HS-27A (cell line): ENCODE data around the gene ALDH1B1.
"Not testable (repeated sequence)": the region's sequence is repeated elsewhere in the genome, so short reads cannot be mapped to it uniquely, and the experiment has no call there.

Source experiments
- DNase-seq: peaks from one replicate; pipeline ENCODE4 v3.0.0-alpha.2; 2012; ENCODE audit warnings: low read depth, missing footprints

Gene ALDH1B1

DNA sequence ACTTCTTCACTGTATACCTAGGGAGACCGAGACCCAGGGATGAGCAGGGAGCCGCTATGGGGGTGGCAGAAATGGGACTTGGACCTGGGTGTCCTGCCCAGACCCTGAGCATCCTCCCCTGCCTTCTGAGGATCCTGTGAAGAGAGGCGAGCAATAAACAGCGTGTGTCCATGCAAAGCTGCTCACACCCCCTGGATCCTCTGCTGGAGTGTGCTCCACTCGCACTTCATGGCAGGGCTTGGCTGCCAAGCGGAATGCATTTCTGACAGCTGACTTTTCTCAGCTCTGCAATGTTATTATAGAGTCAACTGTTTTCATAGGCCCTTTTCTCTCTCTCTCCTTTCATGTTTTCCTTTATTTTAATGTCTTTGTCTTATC is 31.0 kb upstream of the ALDH1B1 start:
- no peak for DNase-seq

DNA sequence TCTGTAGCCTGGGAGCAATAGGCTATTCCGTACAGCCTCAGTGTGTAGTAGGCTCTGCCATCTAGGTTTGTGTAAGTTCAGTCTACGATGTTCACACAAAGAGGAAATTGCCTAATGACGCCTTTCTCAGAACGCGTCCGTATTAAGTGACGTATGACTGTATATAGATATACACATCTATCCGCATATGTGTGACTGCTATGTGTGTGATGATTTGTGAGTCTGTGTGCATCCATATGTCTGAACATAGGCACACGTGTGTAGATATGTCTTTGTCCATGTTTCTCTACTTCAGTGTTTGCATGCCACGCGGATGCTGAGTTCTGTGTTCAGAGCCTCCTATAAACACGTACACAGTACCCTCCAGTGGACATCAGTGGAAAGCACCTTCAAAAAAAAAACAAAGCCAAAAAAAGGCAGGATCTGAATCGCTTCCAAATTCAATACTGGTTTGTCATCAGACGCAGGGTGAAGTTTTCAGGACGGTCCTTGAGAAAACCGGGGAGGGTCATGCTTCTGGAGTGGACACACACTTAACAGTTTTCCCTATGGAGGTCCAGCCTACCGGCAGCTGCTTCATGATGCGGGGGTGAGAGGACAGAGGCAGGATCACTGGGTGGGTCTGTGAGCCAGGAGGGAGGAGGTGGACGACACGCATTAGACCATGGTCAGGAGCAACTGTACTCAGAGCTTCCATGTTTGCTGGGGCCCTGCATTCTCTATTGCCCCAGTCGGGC is 29.5 kb upstream of the ALDH1B1 start:
- peak; percentile 59 for DNase-seq

DNA sequence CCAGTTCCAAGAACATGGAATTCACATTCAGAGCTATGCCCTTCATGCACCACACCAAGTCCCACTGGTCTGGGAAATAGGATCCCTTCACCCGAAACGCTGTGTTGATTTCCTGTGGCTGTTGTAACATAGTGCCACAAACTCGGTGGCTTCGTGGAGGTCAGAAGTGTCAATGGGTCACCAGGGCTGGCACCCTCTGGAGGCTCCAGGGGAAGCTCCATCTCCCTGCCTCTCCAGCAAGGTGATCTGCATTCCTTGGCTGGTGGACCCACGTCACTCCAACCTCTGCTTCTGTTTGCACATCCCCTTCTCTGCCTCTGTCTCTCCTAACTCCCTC is 28.9 kb upstream of the ALDH1B1 start:
- no peak for DNase-seq

DNA sequence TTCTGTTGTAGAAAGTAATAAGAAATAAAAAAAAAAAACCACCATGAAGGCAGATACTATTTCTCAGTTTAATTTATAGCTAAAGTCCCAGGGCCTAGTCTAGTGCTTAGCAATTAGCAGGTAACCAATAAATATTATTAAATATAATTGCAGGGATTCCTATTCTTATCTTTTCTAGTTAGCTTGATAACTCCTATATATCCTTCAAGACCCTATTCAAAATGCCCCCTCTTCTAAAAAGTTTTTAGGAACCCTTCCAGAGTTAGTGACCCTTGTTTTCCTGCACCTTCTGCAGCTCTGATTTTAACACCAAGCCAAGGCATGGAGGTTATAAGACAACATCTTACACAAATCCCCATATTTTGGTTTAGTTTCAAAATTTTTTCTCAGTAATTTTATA is 24.6 kb upstream of the ALDH1B1 start:
- no peak for DNase-seq

DNA sequence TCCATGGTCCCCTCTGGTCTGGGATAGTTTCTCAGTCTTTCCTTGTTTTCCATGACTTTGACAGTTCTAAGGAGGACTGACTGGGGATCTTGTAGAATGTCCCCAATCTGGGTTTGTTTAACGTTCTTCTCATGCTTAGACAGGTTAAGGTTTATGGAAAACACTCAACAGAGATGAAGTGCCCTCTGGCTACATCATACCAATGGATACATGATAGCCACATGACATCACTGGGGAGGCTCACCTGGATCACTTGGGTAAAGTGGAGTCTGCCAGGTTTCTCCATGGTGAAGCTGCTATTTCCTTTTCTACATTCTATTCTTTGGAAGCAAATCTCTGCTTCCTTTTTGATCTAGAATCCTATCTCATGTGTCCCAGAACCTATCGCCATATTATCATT is 23.8 kb upstream of the ALDH1B1 start:
- DNase-seq: no peak

DNA sequence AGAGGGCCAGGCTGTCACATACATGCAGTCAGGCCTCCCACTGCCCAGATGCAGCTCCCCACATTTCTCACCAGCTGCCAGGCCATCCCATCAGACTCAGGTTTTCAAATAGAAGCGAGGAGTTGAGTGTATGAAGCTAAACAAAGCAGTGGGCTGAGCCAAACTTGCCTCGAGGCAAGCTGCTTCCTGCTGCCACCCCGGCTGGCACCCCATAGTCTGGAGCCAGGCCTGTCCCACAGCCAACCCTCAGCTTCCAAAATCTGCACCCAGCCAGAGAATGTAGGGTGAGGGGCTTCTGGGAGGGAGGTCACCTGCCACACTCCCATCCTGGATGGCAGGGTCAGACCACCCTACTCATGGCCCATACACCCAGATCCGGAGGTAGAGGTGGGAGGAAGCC is 22.3 kb upstream of the ALDH1B1 start:
- DNase-seq: no peak

DNA sequence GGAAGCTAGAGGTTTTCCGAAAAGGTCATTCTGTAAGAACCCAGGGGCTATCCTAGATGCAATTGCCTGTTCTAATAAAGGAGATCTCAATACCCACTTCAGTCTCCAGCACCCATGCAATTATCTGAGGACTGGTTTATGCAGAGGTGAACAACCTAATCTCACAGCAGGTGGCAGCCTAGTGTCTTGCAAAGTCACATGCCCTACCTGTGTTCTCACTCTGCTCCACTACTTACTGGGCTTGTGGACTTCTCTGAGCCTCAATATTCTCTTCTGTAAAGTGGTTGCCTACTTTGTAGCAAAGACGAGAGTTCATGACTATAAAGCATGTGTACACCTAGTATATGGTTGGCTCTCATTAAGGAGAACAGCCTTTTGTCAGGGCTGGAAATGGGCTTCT is 21.0 kb upstream of the ALDH1B1 start:
- no peak for DNase-seq

DNA sequence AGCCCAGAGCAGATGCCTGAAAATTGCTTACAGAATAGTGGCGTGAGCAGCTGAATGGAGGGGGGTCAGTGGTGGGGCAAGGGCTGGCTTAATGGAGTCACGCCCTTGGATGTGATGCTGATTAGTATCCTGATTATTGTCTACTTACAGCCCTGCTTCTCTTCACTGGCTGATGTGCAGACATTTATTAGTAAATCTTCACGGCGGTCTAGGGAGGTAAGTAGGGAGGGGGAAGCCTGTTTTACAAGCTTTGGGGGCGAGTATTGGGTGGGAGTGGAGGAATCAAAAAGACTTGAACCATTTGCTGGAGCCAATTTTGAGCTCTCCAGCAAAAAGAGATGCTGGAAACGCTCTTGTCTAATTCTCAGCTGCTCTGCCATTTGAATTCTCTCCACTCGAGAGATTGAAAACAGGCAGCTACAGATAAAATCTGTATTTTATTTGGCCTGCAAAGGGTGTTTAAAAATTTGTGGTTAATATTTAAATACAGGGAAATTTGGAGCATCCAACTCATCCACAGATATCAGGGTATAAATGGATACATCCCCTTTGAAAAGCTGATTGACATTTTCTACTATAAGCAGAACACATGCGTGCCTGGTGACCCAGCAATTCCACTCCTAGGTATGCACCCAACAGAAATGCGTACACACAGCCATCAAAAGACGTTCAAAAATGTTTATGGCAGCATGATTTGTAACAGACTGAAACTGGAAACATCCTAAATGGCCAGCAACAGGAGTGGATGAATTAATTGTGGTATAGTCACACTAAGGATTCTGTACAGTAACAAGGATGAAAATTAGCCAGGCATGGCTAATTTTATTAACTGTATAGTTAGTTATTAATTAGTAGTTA is 19.5 kb upstream of the ALDH1B1 start:
- DNase-seq: no peak

DNA sequence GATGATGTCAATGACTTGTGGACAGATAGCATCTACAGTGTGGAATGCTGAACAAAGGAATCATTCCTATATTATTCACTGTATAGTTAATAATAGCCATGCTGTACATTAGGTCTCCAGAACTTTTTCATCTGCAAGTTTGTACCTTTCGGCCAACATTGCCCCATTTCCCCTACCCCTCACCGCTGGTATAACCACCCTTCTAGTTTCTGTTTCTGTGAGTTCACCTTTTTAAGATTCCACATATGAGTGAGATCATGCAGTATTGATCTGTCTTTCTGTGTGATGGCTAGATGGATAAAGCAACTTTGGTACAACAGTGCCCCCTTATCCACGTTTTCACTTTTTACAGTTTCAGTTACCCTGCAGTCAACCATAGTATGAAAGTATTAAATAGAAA is 18.8 kb upstream of the ALDH1B1 start:
- no peak for DNase-seq

DNA sequence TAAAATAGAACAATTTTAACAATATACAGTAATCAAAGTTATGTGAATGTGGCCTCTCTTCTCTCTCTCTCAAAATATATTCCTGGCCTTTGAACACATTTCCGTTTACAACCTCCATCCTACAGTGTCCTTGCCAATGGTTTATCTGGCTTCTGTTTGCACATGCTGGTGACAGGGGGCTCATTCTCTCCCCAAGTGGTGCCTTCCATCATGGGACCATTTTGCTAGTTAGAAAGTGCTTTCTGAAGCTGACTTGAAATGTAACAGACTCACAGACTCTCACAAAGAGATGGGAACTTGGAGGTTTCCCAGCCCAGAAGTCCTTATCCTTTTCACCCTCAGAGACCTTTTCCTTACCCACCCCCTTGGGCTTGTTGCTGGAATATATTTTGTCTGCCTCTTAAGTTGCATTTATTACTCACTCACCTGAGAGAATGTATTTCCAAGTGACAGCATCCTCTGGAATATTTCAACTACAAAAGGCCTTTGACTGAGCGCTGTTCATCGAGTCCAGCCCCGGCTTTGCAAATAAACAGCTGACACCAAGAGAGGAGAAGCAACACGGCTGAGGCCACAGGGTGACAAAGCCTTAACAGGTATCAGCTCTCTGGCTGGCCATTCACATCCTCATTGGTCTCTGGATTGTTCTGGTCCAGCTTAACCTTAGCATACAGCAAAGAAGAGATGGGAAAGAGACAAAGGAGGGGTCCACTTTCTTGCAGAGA is 17.5 kb upstream of the ALDH1B1 start:
- DNase-seq: no peak

DNA sequence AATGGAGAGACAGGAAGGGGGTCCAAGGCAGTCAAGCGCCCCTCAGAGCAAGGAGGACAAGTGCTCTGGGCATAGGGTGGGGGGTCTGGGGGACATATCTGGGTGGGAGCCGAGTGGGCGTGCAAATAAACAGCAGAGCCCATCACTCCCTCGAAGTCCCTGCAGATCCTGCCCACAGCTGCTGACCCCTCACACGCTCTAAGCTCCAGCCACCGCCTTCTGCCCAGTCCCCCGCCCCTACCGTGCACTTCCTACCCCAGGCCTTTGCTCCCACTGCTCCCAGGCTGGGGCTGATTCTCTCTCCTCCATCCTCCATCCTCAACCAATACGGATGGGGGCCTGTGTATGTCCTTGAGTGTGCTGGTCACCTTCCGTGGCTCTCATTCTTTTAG is 16.9 kb upstream of the ALDH1B1 start:
- no peak for DNase-seq

DNA sequence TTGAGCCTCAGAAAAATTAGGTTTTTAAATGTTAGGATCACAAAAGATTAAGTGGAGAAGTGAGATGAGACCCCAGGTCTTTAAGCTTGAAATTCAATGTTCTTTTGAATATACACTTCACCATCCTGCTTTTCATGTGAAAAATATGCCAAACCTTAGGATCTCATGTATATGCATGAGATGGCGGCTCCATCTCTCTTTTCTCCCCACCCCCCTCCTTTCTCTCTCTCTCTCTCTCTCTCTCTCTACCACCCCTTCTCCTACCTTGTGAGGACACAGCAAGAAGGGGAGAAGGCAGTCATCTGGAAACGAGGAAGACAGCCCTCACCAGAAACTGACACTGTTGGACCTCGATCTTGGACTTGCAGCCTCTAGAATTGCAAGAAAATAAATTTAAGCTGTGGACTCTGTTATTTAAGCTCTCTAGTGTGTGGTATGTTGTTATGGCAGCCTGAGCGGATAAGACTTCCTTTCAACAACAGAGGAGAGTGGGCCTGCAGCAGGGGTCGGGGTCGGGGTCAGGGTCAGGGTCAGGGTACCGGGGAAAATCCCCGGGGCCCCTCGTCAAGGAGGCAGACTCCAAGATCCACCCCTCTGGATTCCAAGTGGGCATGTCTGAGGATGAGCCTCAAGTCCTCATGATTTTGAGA is 16.4 kb upstream of the ALDH1B1 start:
- DNase-seq: no peak

DNA sequence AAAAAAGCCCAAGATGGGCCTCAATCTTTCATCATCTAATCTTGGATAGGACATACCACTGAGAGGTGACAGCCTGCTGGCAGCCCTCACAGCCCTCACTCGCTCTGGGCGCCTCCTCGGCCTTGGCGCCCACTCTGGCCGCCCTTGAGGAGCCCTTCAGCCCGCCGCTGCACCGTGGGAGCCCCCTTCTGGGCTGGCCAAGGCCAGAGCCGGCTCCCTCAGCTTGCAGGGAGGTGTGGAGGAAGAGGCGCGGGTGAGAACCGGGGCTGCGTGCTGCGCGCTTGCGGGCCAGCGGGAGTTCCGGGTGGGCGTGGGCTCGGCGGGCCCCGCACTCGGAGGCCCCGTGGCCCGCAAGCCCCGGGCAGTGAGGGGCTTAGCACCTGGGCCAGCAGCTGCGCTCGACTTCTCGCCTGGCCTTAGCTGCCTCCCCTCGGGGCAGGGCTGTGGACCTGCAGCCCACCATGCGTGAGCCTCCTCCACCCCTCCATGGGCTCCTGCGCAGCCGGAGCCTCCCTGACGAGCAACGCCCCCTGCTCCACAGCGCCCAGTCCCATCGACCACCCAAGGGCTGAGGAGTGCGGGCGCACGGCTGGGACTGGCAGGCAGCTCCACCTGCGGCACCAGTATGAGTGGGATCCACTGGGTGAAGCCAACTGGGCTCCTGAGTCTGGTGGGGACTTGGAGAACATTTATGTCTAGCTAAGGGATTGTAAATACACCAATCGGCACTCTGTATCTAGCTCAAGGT is 15.0 kb upstream of the ALDH1B1 start:
- not testable (repeated sequence) for DNase-seq

DNA sequence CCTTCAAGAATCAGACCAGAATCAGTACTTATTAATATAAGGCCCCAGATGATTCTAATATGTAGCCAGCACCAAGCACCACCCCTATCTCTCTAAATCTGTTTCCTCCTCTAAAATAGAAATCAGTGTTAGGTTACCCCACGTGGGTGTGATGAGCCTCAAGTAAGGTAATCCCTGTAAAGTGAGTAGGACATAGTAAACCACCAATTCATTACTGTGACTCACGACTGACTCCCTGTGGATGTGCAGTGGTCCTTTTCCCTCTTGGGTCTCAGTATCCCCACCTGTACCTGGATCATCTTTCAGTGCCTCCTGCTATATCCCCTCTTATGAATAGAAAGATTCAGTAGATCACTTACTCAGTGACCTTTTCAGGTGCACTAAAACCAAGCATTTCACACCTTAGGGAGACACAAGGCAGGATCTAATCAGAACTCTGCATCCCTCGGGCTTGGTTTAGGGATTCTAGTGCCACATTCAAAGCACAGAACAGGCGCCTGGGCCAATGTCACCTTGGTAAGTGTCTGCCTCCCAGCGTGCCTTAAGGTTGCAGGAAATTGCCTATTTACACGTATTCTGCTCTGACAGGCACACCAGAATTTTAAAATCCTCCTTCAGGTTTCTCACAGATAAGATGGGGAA is 12.2 kb upstream of the ALDH1B1 start:
- DNase-seq: no peak

DNA sequence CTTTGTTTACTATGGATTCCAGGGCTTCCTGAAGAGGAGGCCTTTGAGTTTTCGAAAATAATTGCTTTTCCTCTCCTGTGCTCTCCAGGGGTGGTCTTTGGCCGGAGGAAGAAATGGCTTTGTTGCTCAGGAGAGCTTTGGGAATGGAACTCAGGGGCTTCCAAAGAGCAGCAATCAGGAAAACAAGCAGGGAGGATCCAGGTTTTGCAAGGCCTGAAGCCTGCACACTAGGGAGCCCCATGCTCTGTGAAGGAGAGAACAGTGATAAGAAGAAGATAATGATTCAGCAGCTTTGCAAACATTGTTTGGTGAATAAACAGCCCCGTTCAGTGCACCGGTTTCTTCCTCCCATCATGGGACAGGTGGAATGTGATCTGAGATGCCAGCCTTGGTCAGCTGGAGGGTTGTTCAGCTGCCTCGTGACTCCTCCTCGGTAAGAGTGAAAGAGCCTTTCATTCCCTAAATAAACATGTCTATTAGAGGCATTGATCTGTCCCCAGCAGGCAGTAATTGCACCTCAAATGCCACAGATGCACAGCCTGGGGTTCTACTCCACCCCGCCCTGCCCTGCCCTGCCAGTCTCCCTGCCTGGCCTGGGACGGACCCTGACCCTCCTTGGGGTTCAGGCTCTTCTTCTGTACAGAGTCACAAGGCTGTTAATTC is 11.5 kb upstream of the ALDH1B1 start:
- no peak for DNase-seq

DNA sequence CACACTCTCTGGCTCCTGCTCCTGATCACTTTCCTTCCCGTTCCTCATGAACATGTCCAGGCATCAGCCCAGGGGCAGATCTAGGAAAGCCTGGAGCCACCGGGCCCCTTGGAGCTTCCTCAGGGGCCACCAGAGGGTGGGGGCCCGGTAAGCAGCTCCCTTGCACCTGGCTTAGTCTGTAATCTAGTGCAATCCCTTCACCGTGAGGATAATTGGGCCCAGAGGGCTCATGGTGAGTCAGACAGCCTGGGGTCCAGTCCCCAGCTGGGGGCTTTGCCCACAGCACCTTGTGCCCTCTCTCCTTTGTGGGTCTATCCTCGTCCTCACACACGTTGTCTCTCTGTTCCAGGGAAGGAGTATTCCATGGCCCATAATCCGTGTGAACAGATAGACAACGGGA is 10.4 kb upstream of the ALDH1B1 start:
- no peak for DNase-seq

DNA sequence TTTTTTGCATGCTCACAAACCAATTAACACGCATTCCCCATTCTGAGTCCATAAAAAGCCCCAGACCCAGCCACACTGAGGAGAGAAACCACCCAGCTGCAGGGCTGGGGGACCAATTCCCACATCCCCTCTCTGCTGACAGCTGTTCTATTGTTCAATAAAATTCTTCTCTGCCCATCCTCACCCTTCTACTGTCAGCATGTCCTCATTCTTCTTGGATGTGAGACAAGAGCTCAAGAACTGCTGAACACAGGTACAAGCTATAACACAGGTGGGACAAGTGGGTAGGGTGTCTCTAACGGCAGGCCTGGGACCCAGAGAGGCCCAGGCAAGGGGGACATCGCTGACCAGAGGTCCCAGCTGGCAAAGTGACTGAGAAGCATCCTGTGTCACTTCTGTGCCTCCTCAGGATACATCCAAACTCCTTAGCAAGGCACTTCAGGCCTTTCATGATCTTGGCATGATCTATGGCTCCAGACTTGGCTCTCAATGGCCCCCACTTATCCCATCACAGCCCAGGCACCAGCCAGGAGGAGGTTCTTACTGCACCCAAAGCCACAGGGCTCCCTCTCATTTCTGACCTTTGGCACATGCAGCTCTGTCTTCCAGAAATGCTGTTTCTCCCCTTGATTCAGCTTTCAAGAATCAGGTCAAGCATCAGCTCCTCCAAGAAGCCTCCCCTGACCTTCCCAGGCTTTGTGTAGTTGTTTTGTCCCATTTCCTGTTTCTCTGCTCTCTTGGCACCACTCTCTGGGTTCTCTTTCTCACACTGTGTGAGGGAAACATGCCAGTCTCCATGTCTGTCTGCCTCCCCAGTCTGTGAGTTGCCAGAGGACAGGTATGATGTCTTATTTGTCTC is 7.3 kb upstream of the ALDH1B1 start:
- no peak for DNase-seq

DNA sequence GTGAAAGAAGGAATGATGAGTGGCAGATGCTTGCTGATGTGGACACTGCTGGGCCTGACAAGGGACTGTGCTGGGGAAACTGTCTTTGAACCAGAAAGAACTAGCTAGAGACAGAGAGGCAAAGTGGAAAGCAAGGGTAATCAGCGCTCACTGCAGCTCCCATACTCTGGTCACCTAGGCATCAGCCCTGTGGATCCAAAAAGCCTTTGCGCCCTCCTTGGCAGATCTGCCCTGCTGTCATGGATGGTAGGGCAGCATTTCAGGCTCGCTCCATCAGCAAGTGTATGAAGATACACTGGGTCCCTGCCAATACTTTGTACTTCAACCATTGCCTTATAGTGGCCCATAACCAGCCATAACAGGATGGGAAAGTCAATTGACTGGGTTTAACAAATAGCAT is 6.6 kb upstream of the ALDH1B1 start:
- DNase-seq: no peak

DNA sequence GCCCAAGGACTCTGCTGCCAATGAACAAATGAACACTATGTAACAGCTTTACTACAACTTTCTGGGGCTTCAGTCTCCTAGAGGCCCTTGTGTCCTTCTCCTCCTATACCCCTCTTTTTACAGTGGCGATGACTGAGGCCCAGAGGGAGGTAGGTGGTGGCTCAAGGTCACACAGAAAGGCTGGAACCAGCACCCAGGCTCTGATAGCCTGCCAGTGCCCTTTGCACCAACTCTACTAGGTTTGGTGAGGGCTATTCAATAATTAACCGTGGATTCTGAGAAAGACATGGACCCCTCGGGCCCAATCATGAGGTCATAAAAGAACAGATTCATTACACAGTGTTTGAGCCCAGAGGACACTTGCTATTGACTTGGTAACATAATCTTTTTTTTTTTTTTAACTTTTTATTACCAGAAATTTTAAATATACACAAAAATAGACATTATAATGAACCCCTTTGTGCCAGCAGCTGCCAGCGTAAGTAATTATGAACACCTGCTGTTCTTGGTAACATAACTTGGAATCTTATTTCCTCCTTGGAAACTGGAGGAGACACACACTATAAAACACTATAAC is 6.1 kb upstream of the ALDH1B1 start:
- no peak for DNase-seq
